Tibial nerve (tissue), 3 donors: ENCODE results near the gene SNRNP25.

Experiments
- CTCF ChIP-seq, 5 experiments: fragments of 200-600 bp in 3 of 5; fragments of 450-650 bp in 2 of 5; sonication (generic) in 3 of 5; IDR thresholded peaks; one replicate each; pipeline ENCODE4 v1.5.1; 2016 to 2019; ENCODE audit warnings: antibody characterized with exemption in 5 of 5, mild to moderate bottlenecking in 3 of 5, moderate library complexity in 2 of 5
- POLR2A ChIP-seq, 2 donors: fragments of 450-650 bp; IDR thresholded peaks; one replicate each; pipeline ENCODE4 v1.6.1; 2017; ENCODE audit warnings: antibody characterized with exemption in 2 of 2, mild to moderate bottlenecking in 2 of 2, moderate library complexity in 2 of 2

- no peak for TF ChIP-seq CTCF (IDR thresholded peaks at IDR 0.05)
- no peak for TF ChIP-seq POLR2A (IDR thresholded peaks at IDR 0.05)
Measured at GRCh38 chr16:62283-62967, 8.8 kb downstream of the SNRNP25 start.
